ENCODE results near the gene DYNLT5. TPM values are rescaled to one million over a fixed set of nuclear protein-coding genes. Genes with fewer than 3 reads are reported as not detected.

The DYNLT5 gene
- total RNA-seq, 1 donor: 1.4 TPM

DNA sequence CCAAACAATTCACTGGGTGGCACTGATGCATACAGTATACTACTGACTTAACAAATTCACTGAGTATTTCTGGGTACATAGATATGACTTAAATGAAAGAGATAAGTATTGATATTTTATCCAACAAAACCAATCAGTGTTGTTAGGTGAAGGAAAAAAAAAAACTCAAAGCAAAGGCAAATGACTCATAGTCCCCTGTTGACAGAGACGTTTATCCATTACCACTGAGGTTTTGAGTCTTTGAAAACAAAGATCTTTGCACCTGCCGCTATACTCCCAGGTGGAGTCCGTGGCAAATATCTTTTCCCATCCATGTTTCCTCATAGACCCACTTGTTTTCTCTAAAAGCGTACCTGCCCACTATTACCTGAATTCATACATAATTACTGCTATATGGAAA, 18.4 kb downstream of the DYNLT5 start:
- no peaks in the 10 kb centered on the region for H3K9me3 ChIP-seq (ENCODE audit: low read depth, low read length)
- no peak overlapping the region for H3K4me3 ChIP-seq (ENCODE audit: insufficient read depth, low read length)
- no peaks in the 10 kb centered on the region for H3K79me2 ChIP-seq (ENCODE audit: insufficient read depth, low read length)
- no peaks in the 10 kb centered on the region for H4K20me1 ChIP-seq (ENCODE audit: insufficient read depth, low read length)
- H3K27me3 ChIP-seq (ENCODE audit: insufficient read depth, low read length): no peaks in the 10 kb centered on the region
- H3K4me2 ChIP-seq (ENCODE audit: insufficient read depth, low read length): no peak overlapping the region
- H2AFZ ChIP-seq (ENCODE audit: low read length): no peak overlapping the region
- TF ChIP-seq, protein P1, sequence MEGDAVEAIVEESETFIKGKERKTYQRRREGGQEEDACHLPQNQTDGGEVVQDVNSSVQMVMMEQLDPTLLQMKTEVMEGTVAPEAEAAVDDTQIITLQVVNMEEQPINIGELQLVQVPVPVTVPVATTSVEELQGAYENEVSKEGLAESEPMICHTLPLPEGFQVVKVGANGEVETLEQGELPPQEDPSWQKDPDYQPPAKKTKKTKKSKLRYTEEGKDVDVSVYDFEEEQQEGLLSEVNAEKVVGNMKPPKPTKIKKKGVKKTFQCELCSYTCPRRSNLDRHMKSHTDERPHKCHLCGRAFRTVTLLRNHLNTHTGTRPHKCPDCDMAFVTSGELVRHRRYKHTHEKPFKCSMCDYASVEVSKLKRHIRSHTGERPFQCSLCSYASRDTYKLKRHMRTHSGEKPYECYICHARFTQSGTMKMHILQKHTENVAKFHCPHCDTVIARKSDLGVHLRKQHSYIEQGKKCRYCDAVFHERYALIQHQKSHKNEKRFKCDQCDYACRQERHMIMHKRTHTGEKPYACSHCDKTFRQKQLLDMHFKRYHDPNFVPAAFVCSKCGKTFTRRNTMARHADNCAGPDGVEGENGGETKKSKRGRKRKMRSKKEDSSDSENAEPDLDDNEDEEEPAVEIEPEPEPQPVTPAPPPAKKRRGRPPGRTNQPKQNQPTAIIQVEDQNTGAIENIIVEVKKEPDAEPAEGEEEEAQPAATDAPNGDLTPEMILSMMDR (IDR thresholded peaks at IDR 0.05; ENCODE audit: extremely low read depth, low read depth, low read length): no peak
- DNase-seq (ENCODE audit: insufficient read length, low spot score, missing footprints): no peak
- H3K4me1 ChIP-seq (ENCODE audit: insufficient read depth, low read length): no peaks in the 10 kb centered on the region
- H3K36me3 ChIP-seq (ENCODE audit: insufficient read depth, low read length): no peaks in the 10 kb centered on the region
- no peak overlapping the region for H3K27ac ChIP-seq (ENCODE audit: low read depth, low read length)

GRCh38 chr1:66773227-66773626, 21.0 kb downstream of the DYNLT5 start:
- Histone ChIP-seq H3K27ac (ENCODE audit: low read depth, low read length) (no peak overlapping the region), H3K36me3 (ENCODE audit: insufficient read depth, low read length) (no peaks in the 10 kb centered on the region), H2AFZ (ENCODE audit: low read length) (no peak overlapping the region), H3K4me2 (ENCODE audit: insufficient read depth, low read length) (no peak overlapping the region), H3K27me3 (ENCODE audit: insufficient read depth, low read length) (no peaks in the 10 kb centered on the region), H3K79me2 (ENCODE audit: insufficient read depth, low read length) (no peaks in the 10 kb centered on the region), H3K4me3 (ENCODE audit: insufficient read depth, low read length) (no peak overlapping the region), H3K4me1 (ENCODE audit: insufficient read depth, low read length) (no peaks in the 10 kb centered on the region), H3K9me3 (ENCODE audit: low read depth, low read length) (no peaks in the 10 kb centered on the region), H4K20me1 (ENCODE audit: insufficient read depth, low read length) (no peaks in the 10 kb centered on the region)
- TF ChIP-seq, protein P1 (IDR thresholded peaks at IDR 0.05; ENCODE audit: extremely low read depth, low read depth, low read length): no peak
- no peak for DNase-seq (ENCODE audit: insufficient read length, low spot score, missing footprints)

DNA sequence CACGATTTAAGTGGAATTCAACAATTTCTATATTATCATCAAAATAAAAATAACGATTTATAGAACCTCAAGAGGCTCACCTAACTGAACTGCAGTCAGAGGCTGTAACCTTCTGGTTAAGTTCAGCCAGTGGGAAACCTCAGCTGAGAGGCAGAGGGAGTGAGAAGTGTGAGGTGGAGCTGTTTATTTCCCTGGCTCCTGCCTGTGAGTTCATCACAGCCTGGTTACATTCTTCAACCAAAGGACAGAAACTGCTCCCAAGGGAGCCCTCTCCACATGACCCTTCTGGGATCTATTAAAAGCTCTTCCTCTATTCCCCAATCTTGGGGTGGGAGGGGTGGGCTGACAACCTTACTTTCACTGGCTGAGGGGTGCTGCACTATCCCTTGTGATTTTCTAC, 22.2 kb downstream of the DYNLT5 start:
- no peak overlapping the region for H3K4me2 ChIP-seq (ENCODE audit: insufficient read depth, low read length)
- H3K4me3 ChIP-seq (ENCODE audit: insufficient read depth, low read length): no peak overlapping the region
- no peaks in the 10 kb centered on the region for H3K9me3 ChIP-seq (ENCODE audit: low read depth, low read length)
- no peaks in the 10 kb centered on the region for H4K20me1 ChIP-seq (ENCODE audit: insufficient read depth, low read length)
- H3K79me2 ChIP-seq (ENCODE audit: insufficient read depth, low read length): no peaks in the 10 kb centered on the region
- H2AFZ ChIP-seq (ENCODE audit: low read length): no peak overlapping the region
- no peak for DNase-seq (ENCODE audit: insufficient read length, low spot score, missing footprints)
- H3K36me3 ChIP-seq (ENCODE audit: insufficient read depth, low read length): no peaks in the 10 kb centered on the region
- no peaks in the 10 kb centered on the region for H3K4me1 ChIP-seq (ENCODE audit: insufficient read depth, low read length)
- TF ChIP-seq, protein P1 (IDR thresholded peaks at IDR 0.05; ENCODE audit: extremely low read depth, low read depth, low read length): no peak
- no peaks in the 10 kb centered on the region for H3K27me3 ChIP-seq (ENCODE audit: insufficient read depth, low read length)
- no peak overlapping the region for H3K27ac ChIP-seq (ENCODE audit: low read depth, low read length)

GRCh38 chr1:66775646-66776045, 23.4 kb downstream of the DYNLT5 start:
- no peaks in the 10 kb centered on the region for H3K27me3 ChIP-seq (ENCODE audit: insufficient read depth, low read length)
- no peak for DNase-seq (ENCODE audit: insufficient read length, low spot score, missing footprints)
- TF ChIP-seq, protein P1 (IDR thresholded peaks at IDR 0.05; ENCODE audit: extremely low read depth, low read depth, low read length): no peak
- H3K4me2 ChIP-seq (ENCODE audit: insufficient read depth, low read length): no peak overlapping the region
- H3K79me2 ChIP-seq (ENCODE audit: insufficient read depth, low read length): no peaks in the 10 kb centered on the region
- H3K4me3 ChIP-seq (ENCODE audit: insufficient read depth, low read length): no peak overlapping the region
- H3K36me3 ChIP-seq (ENCODE audit: insufficient read depth, low read length): no peaks in the 10 kb centered on the region
- no peaks in the 10 kb centered on the region for H4K20me1 ChIP-seq (ENCODE audit: insufficient read depth, low read length)
- H3K27ac ChIP-seq (ENCODE audit: low read depth, low read length): no peak overlapping the region
- H3K9me3 ChIP-seq (ENCODE audit: low read depth, low read length): no peaks in the 10 kb centered on the region
- no peak overlapping the region for H2AFZ ChIP-seq (ENCODE audit: low read length)
- H3K4me1 ChIP-seq (ENCODE audit: insufficient read depth, low read length): no peaks in the 10 kb centered on the region
